Vagina (tissue), 2 donors: ENCODE measurements around the gene MPP1.

Experiments
- POLR2AphosphoS5 ChIP-seq, 2 donors: sonication (generic); formaldehyde crosslinking; IDR thresholded peaks; one replicate each; pipeline ENCODE4 v1.9.0; 2017; ENCODE audit warnings: antibody characterized with exemption in 2 of 2, mild to moderate bottlenecking in 2 of 2, low read depth in 1 of 2; ENCODE audit not compliant: insufficient read depth in 1 of 2
- TF ChIP-seq, protein P1 (sequence below), 3 experiments: fragments of 450-650 bp in 2 of 3; fragments of 200-600 bp in 1 of 3; sonication (generic) in 1 of 3; IDR thresholded peaks; one replicate each; pipeline ENCODE4 v1.5.1; 2017 to 2019; ENCODE audit warnings: antibody characterized with exemption in 3 of 3, mild to moderate bottlenecking in 2 of 3, moderate library complexity in 2 of 3

- no peak for TF ChIP-seq POLR2AphosphoS5 (IDR thresholded peaks at IDR 0.05; ENCODE audit: insufficient read depth in 1 of 2, low read depth in 1 of 2)
- TF ChIP-seq, protein P1, sequence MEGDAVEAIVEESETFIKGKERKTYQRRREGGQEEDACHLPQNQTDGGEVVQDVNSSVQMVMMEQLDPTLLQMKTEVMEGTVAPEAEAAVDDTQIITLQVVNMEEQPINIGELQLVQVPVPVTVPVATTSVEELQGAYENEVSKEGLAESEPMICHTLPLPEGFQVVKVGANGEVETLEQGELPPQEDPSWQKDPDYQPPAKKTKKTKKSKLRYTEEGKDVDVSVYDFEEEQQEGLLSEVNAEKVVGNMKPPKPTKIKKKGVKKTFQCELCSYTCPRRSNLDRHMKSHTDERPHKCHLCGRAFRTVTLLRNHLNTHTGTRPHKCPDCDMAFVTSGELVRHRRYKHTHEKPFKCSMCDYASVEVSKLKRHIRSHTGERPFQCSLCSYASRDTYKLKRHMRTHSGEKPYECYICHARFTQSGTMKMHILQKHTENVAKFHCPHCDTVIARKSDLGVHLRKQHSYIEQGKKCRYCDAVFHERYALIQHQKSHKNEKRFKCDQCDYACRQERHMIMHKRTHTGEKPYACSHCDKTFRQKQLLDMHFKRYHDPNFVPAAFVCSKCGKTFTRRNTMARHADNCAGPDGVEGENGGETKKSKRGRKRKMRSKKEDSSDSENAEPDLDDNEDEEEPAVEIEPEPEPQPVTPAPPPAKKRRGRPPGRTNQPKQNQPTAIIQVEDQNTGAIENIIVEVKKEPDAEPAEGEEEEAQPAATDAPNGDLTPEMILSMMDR (IDR thresholded peaks at IDR 0.05) = no peak
These were observed 16.2 kb upstream of the MPP1 start for GRCh38 chrX:154821523-154821922.
